ENCODE results near the gene FLVCR2.

FLVCR2 gene

GRCh38 chr14:75535164-75535898 is 43.1 kb upstream of the FLVCR2 start:
- no peak for TF ChIP-seq CTCF (IDR thresholded peaks at IDR 0.05)
- Histone ChIP-seq H3K79me2 (peaks cover 12% of the 10 kb centered on the region), H3K4me1 (peaks cover 16% of the 10 kb centered on the region), H3K4me2 (ENCODE audit: low read length) (peak overlapping the region; percentile 31), H3K9ac (no peak overlapping the region), H3K36me3 (ENCODE audit: control insufficient read depth, insufficient read depth, low read length) (no peaks in the 10 kb centered on the region), H3K9me3 (ENCODE audit: control insufficient read depth, low read length) (no peaks in the 10 kb centered on the region), H2AFZ (peak overlapping the region; percentile 45), H3K4me3 (ENCODE audit: low read depth, low read length) (no peak overlapping the region), H3K27ac (peak overlapping the region; percentile 85), H3K27me3 (ENCODE audit: control insufficient read depth, insufficient read depth, low read length) (no peaks in the 10 kb centered on the region)

GRCh38 chr14:75537071-75537470 is 41.3 kb upstream of the FLVCR2 start:
- Histone ChIP-seq H3K4me2 (ENCODE audit: low read length) (no peak overlapping the region), H3K4me1 (peaks cover 19% of the 10 kb centered on the region), H3K79me2 (peaks cover 17% of the 10 kb centered on the region), H3K9me3 (ENCODE audit: control insufficient read depth, low read length) (no peaks in the 10 kb centered on the region), H3K4me3 (ENCODE audit: low read depth, low read length) (no peak overlapping the region), H3K27ac (peak overlapping the region; percentile 85), H3K27me3 (ENCODE audit: control insufficient read depth, insufficient read depth, low read length) (no peaks in the 10 kb centered on the region), H2AFZ (no peak overlapping the region), H3K36me3 (ENCODE audit: control insufficient read depth, insufficient read depth, low read length) (no peaks in the 10 kb centered on the region), H3K9ac (no peak overlapping the region)
- no peak for TF ChIP-seq CTCF (IDR thresholded peaks at IDR 0.05)

- TF ChIP-seq CTCF (IDR thresholded peaks at IDR 0.05): no peak
- Histone ChIP-seq H3K79me2 (peaks cover 17% of the 10 kb centered on the region), H3K27ac (peak overlapping the region; percentile 5)
Measured at GRCh38 chr14:75539162-75539560, 39.3 kb upstream of the FLVCR2 start.

GRCh38 chr14:75539561-75540478 is 38.6 kb upstream of the FLVCR2 start:
- TF ChIP-seq CTCF (IDR thresholded peaks at IDR 0.05): no peak
- Histone ChIP-seq H2AFZ (no peak overlapping the region), H3K4me3 (ENCODE audit: low read depth, low read length) (no peak overlapping the region), H3K79me2 (peaks cover 17% of the 10 kb centered on the region), H3K27me3 (ENCODE audit: control insufficient read depth, insufficient read depth, low read length) (no peaks in the 10 kb centered on the region), H3K4me1 (peaks cover 24% of the 10 kb centered on the region), H3K36me3 (ENCODE audit: control insufficient read depth, insufficient read depth, low read length) (no peaks in the 10 kb centered on the region), H3K9me3 (ENCODE audit: control insufficient read depth, low read length) (no peaks in the 10 kb centered on the region), H3K9ac (no peak overlapping the region), H3K27ac (peak overlapping the region; percentile 5), H3K4me2 (ENCODE audit: low read length) (no peak overlapping the region)

More at GRCh38 chr14:75539162-75539560, 39.3 kb upstream of the FLVCR2 start:
- Histone ChIP-seq H3K9me3 (ENCODE audit: control insufficient read depth, low read length) (no peaks in the 10 kb centered on the region), H3K4me3 (ENCODE audit: low read depth, low read length) (no peak overlapping the region), H3K9ac (no peak overlapping the region), H3K4me1 (peaks cover 27% of the 10 kb centered on the region), H3K36me3 (ENCODE audit: control insufficient read depth, insufficient read depth, low read length) (no peaks in the 10 kb centered on the region), H3K27me3 (ENCODE audit: control insufficient read depth, insufficient read depth, low read length) (no peaks in the 10 kb centered on the region), H2AFZ (peak overlapping the region; percentile 6), H3K4me2 (ENCODE audit: low read length) (no peak overlapping the region)

Measured in parathyroid adenoma (tissue), 2 donors.